T47D (cell line): ENCODE results near the gene CCDC175.

Experiments used
- DNase-seq, 2 experiments: peaks; one replicate each; pipeline versions ENCODE4 v3.0.0 to v3.0.0-alpha.2; 2011 to 2012; ENCODE audit warnings: low read depth in 1 of 2, low spot score in 1 of 2
- JUND ChIP-seq: IDR thresholded peaks from 2 replicates; pipeline ENCODE4 v1.6.1; 2012; ENCODE audit warnings: low read depth
- in situ Hi-C: cut with HindIII; loops from 2 replicates; pipeline ENCODE4 v1.10.0; 2016; ENCODE audit warnings: low sequenced_read_pairs, low pct_unique_long_range_greater_than_20kb

Gene CCDC175

GRCh38 chr14:59576332-59577294 lies at the start of gene CCDC175:
CCDC175 (minus strand) TSS chr14:59576812; CDS start chr14:59576775, 37 bp downstream.
- in situ Hi-C loops, result no loop called here
- DNase-seq, result peak; percentile 77 to 92
- no peak for TF ChIP-seq JUND

GRCh38 chr14:59622631-59623030 lies 46.0 kb upstream of the CCDC175 start:
- TF ChIP-seq JUND, result no peak
- in situ Hi-C loops, result no loop called here
- no peak for DNase-seq

DNA sequence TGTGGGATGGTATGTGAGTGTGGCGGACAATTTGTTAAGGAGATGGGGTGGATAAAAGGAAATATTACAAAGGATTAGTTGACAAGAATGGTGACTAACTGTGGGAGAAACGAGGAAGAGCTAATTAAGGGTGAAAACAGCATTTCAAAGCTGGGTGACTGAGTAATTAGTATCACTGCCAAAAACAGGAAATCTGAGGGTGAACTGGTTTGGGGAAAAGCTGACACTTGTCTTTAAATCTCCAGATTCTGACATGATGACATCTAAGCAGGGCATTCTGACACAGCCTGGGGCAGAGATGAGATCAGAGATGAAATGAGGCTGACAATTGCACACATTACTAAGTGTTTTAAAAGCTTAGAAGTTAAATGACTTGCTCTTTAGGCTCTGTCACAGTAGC lies 42.4 kb upstream of the CCDC175 start:
- in situ Hi-C loops, result no loop called here
- TF ChIP-seq JUND, result peak; percentile 44; the same call in 1 of the 2 replicates
- DNase-seq, result peak in 1 of 2 experiments; percentile 73

- in situ Hi-C loops, result no loop called here
- TF ChIP-seq JUND, result no peak
- no peak for DNase-seq
Observed at GRCh38 chr14:59601056-59601455, 24.4 kb upstream of the CCDC175 start.

GRCh38 chr14:59600211-59600945 lies 23.8 kb upstream of the CCDC175 start:
- TF ChIP-seq JUND, result no peak
- DNase-seq, result no peak
- in situ Hi-C loops, result no loop called here

GRCh38 chr14:59595071-59595470 lies 18.5 kb upstream of the CCDC175 start:
- TF ChIP-seq JUND, result no peak
- no peak for DNase-seq
- in situ Hi-C loops, result no loop called here

DNA sequence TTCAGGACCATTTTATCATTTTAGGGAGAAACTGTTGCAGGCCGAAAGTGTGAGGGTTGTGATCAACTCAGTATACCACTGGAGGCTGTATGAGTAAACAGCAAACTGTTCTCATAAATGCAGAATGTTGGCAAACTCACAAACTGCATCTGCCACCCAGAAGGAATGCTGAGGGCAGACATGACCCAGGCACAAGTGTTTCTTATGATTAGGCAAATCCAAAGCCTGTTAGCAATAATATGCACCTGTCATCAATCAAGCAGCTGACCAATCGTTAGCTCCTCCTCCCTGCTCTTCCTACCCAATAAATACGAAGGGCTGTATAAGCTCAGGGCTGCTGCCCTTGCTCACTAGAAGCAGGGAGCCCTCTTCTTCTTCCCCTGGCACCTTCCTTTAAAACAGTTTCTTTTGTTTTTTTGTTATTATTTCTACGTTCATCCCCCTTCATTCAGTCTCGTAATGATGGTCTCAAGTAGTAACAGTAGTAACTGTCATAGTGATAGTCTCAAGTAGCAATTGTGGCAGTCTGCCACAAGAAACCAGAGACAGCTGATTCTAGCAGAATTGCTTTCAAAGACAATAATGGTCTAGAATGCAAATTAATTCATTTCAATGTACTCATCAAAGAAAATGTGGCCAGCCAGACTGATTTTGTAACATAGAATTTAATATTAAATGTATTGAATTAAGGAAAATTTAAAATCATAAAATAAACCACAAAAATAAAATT lies 15.2 kb upstream of the CCDC175 start:
- in situ Hi-C loops, result no loop called here
- no peak for TF ChIP-seq JUND
- DNase-seq, result no peak

GRCh38 chr14:59588101-59588500 lies 11.5 kb upstream of the CCDC175 start:
- no peak for DNase-seq
- TF ChIP-seq JUND, result no peak
- in situ Hi-C loops, result no loop called here

DNA sequence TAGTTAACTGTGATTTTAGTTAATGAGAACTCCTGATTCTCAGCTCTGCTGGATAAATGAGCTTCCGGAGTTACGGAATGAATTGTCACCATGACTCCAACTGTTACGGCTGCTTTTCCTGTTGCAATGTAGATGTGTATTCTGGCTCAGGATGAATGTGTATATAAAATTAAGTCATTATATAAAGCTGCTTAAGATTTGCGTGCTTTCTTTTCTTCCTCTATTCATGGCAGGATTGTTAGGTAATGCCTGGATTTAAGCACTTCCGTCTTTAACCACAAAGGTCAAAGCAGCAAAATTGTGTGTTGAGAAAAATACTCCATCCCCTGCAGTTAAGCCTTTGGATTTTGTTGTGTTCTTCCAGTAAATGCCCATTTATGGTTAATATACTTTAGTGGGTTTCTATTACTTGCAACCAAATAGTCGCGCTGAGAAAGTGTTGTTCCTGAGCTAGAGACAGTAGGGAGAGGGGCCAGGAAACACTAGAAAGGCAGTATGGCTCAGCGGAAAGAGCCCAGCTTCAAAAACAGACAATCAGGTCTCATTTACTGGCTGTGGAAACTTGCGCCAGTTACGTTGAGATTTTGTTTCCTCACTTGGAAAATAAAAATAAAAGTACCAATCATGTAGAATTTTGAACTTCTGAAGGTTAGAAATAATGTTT lies 9.4 kb upstream of the CCDC175 start:
- no peak for TF ChIP-seq JUND
- in situ Hi-C loops, result no loop called here
- peak in 1 of 2 experiments; percentile 31 for DNase-seq

GRCh38 chr14:59583755-59584154 lies 7.1 kb upstream of the CCDC175 start:
- TF ChIP-seq JUND, result no peak
- in situ Hi-C loops, result no loop called here
- no peak for DNase-seq

GRCh38 chr14:59582845-59583509 lies 6.4 kb upstream of the CCDC175 start:
- DNase-seq, result no peak
- in situ Hi-C loops, result no loop called here
- no peak for TF ChIP-seq JUND

GRCh38 chr14:59582161-59582560 lies 5.5 kb upstream of the CCDC175 start:
- in situ Hi-C loops, result no loop called here
- DNase-seq, result no peak
- TF ChIP-seq JUND, result no peak
